Thymus (tissue), 11 donors: ENCODE data around the gene GPSM1. TPM values are rescaled to one million over a fixed set of nuclear protein-coding genes. Genes with fewer than 3 reads are reported as not detected.
"Not testable (repeated sequence)": the region's sequence is repeated elsewhere in the genome, so short reads cannot be mapped to it uniquely, and the experiment has no call there.

ENCODE experiments used
- DNase-seq, 9 donors: peaks; one replicate each; pipeline ENCODE4 v3.0.0-alpha.2; 2013; ENCODE audit warnings: low spot score in 9 of 9, low read depth in 6 of 9, missing footprints in 1 of 9
- H3K27ac ChIP-seq, 2 donors: one replicate each; pipeline ENCODE4 v1.5.1; 2013; ENCODE audit warnings: control low read depth in 1 of 2, low read depth in 1 of 2, low read length in 1 of 2, mild to moderate bottlenecking in 1 of 2, moderate library complexity in 1 of 2
- H3K27me3 ChIP-seq, 2 donors: one replicate each; pipeline ENCODE4 v1.5.1; 2013; ENCODE audit warnings: low read length in 1 of 2; ENCODE audit not compliant: control insufficient read depth in 2 of 2, insufficient read depth in 1 of 2
- H3K36me3 ChIP-seq, 2 donors: one replicate each; pipeline ENCODE4 v1.5.1; 2013; ENCODE audit warnings: low read length in 1 of 2, mild to moderate bottlenecking in 1 of 2, moderate library complexity in 1 of 2; ENCODE audit not compliant: control insufficient read depth in 2 of 2, insufficient read depth in 2 of 2
- H3K4me1 ChIP-seq, 2 donors: one replicate each; pipeline ENCODE4 v1.5.1; 2013; ENCODE audit warnings: low read length in 2 of 2; ENCODE audit not compliant: control insufficient read depth in 2 of 2, insufficient read depth in 2 of 2
- H3K4me3 ChIP-seq, 2 donors: one replicate each; pipeline ENCODE4 v1.5.1; 2013; ENCODE audit warnings: low read length in 2 of 2, control low read depth in 1 of 2, mild to moderate bottlenecking in 1 of 2
- H3K9me3 ChIP-seq, 2 donors: one replicate each; pipeline ENCODE4 v1.5.1; 2013; ENCODE audit warnings: low read length in 1 of 2, mild to moderate bottlenecking in 1 of 2; ENCODE audit not compliant: control insufficient read depth in 2 of 2, insufficient read depth in 1 of 2
- WGBS: extraction: QIAGEN DNeasy Blood & Tissue Kit; methylation state at CpG from one replicate; pipeline ENCODE4 v1.1.7; 2013; 5-methylcytosine and 5-hydroxymethylcytosine counted together
- polyA plus RNA-seq: library from polyadenylated mRNA; stranded (reverse); fragments of 200-250 nt; gene quantifications from one replicate; pipeline ENCODE4 v1.2.3, GENCODE V29; 2013
- total RNA-seq: library from RNA; stranded (reverse); fragments of 120-200 nt; gene quantifications from one replicate; pipeline ENCODE4 v1.2.4, GENCODE V29; 2013
- donor health status: healthy.

Gene GPSM1
- total and polyA plus RNA-seq, 2 donors, result 6.1 to 13.1 TPM

- not testable (repeated sequence) for H3K27me3 ChIP-seq, H3K4me3 ChIP-seq, H3K36me3 ChIP-seq, DNase-seq, H3K27ac ChIP-seq
- H3K9me3 ChIP-seq, result peaks cover 0 to 13% of the 10 kb centered on the region in 2 donors
- peaks cover 5 to 67% of the 10 kb centered on the region in 2 donors for H3K4me1 ChIP-seq
Measured at GRCh38 chr9:136320972-136321371, 6.4 kb upstream of the GPSM1 start.

GRCh38 chr9:136321561-136321960, 5.8 kb upstream of the GPSM1 start:
- H3K4me1 ChIP-seq, result peaks cover 10 to 71% of the 10 kb centered on the region in 2 donors
- H3K9me3 ChIP-seq, result peaks cover 0 to 7% of the 10 kb centered on the region in 2 donors
- H3K27ac ChIP-seq, result no peak overlapping the region
- DNase-seq, result no peak
- H3K27me3 ChIP-seq, result peaks cover 0 to 9% of the 10 kb centered on the region in 2 donors
- no peak overlapping the region for H3K4me3 ChIP-seq
- H3K36me3 ChIP-seq, result no peaks in the 10 kb centered on the region
- 92% methylated on average over 19 of the region's 19 CpGs for WGBS

- Histone ChIP-seq H3K4me3 (no peak overlapping the region), H3K27me3 (peaks cover 0 to 14% of the 10 kb centered on the region in 2 donors), H3K4me1 (peaks cover 15 to 64% of the 10 kb centered on the region in 2 donors), H3K36me3 (no peaks in the 10 kb centered on the region), H3K9me3 (peaks cover 0 to 4% of the 10 kb centered on the region in 2 donors), H3K27ac (peak overlapping the region in 1 of 2 donors; percentile 17)
- WGBS, result 65% methylated on average over 23 of the region's 23 CpGs
- DNase-seq, result no peak
Measured at GRCh38 chr9:136322756-136323330, 4.5 kb upstream of the GPSM1 start.

- Histone ChIP-seq H3K9me3 (peaks cover 0 to 4% of the 10 kb centered on the region in 2 donors), H3K36me3 (no peaks in the 10 kb centered on the region), H3K4me3 (no peak overlapping the region), H3K27ac (peak overlapping the region in 1 of 2 donors; percentile 17), H3K4me1 (peaks cover 20 to 64% of the 10 kb centered on the region in 2 donors), H3K27me3 (peaks cover 0 to 20% of the 10 kb centered on the region in 2 donors)
- peak in 3 of 9 donors; percentile 46 to 63 (median 55) for DNase-seq
- 35% methylated on average over 17 of the region's 17 CpGs for WGBS
Measured at GRCh38 chr9:136323371-136323789, 4.0 kb upstream of the GPSM1 start.

- no peaks in the 10 kb centered on the region for H3K36me3 ChIP-seq
- no peak for DNase-seq
Measured at GRCh38 chr9:136324501-136325300, 2.6 kb upstream of the GPSM1 start.

GRCh38 chr9:136325358-136325757, 2.0 kb upstream of the GPSM1 start:
- no peak for DNase-seq
- Histone ChIP-seq H3K27ac (no peak overlapping the region), H3K4me1 (peaks cover 26 to 73% of the 10 kb centered on the region in 2 donors), H3K36me3 (no peaks in the 10 kb centered on the region), H3K9me3 (peaks cover 0 to 4% of the 10 kb centered on the region in 2 donors), H3K4me3 (no peak overlapping the region), H3K27me3 (peaks cover 0 to 21% of the 10 kb centered on the region in 2 donors)
- 96% methylated on average over 13 of the region's 13 CpGs for WGBS

More at GRCh38 chr9:136324501-136325300, 2.6 kb upstream of the GPSM1 start:
- 89% methylated on average over 24 of the region's 24 CpGs for WGBS
- Histone ChIP-seq H3K4me3 (no peak overlapping the region), H3K27me3 (peaks cover 0 to 21% of the 10 kb centered on the region in 2 donors), H3K9me3 (peaks cover 0 to 4% of the 10 kb centered on the region in 2 donors), H3K27ac (peak overlapping the region in 1 of 2 donors; percentile 60), H3K4me1 (peaks cover 26 to 67% of the 10 kb centered on the region in 2 donors)

- no peak overlapping the region for H3K4me3 ChIP-seq
- no peaks in the 10 kb centered on the region for H3K36me3 ChIP-seq
- no peak for DNase-seq
- peaks cover 0 to 4% of the 10 kb centered on the region in 2 donors for H3K9me3 ChIP-seq
- 13% methylated on average over 28 of the region's 28 CpGs for WGBS
- H3K27me3 ChIP-seq, result peaks cover 0 to 21% of the 10 kb centered on the region in 2 donors
- peaks cover 26 to 81% of the 10 kb centered on the region in 2 donors for H3K4me1 ChIP-seq
- peak overlapping the region in 1 of 2 donors; percentile 78 for H3K27ac ChIP-seq
Measured at GRCh38 chr9:136326061-136326760, 1.1 kb upstream of the GPSM1 start.

- H3K27ac ChIP-seq, result peak overlapping the region in 1 of 2 donors; percentile 78
- H3K9me3 ChIP-seq, result no peaks in the 10 kb centered on the region
- peaks cover 0 to 21% of the 10 kb centered on the region in 2 donors for H3K27me3 ChIP-seq
- whole genome bisulfite sequencing, result 18% methylated on average over 17 of the region's 17 CpGs
- no peak for DNase-seq
- peaks cover 26 to 81% of the 10 kb centered on the region in 2 donors for H3K4me1 ChIP-seq
- peak overlapping the region; percentile 8 to 70 for H3K4me3 ChIP-seq
- no peaks in the 10 kb centered on the region for H3K36me3 ChIP-seq
Measured at GRCh38 chr9:136326761-136327303, 507 bp upstream of the GPSM1 start.
